ENCODE results near the gene B4GALT2.
A peak's percentile ranks its signal among the peaks of the same experiment; 100 is the strongest.

The B4GALT2 gene

GRCh38 chr1:44002165-44002564 lies 23.2 kb downstream of the B4GALT2 start:
- Histone ChIP-seq H2BK120ac (ENCODE audit: low read depth, low read length) (no peak overlapping the region), H2AFZ (ENCODE audit: low read depth, low read length) (no peak overlapping the region), H2AK5ac (ENCODE audit: low read length, severe bottlenecking) (no peak overlapping the region), H3K4me1 (ENCODE audit: control insufficient read depth, insufficient read depth, low read depth, low read length) (no peaks in the 10 kb centered on the region), H3K14ac (ENCODE audit: low read length in 2 of 2) (no peak overlapping the region), H2BK15ac (ENCODE audit: low read depth, poor library complexity, severe bottlenecking) (no peak overlapping the region), H4K91ac (ENCODE audit: low read length) (no peak overlapping the region), H3K27ac (ENCODE audit: low read length, poor library complexity, severe bottlenecking) (no peak overlapping the region), H2BK5ac (ENCODE audit: low read depth, low read length, poor library complexity, severe bottlenecking) (no peak overlapping the region), H3K9me3 (ENCODE audit: control insufficient read depth, low read length) (no peaks in the 10 kb centered on the region), H3K79me1 (replicated peaks; ENCODE audit: low read length, poor library complexity, severe bottlenecking) (no peaks in the 10 kb centered on the region), H4K8ac (ENCODE audit: low read length) (no peak overlapping the region), H3K23ac (ENCODE audit: low read length in 2 of 2) (no peak overlapping the region), H3K9ac (ENCODE audit: low read length) (no peak overlapping the region), H3K18ac (ENCODE audit: low read depth in 1 of 2, low read length in 2 of 2) (no peak overlapping the region), H3K4me2 (ENCODE audit: low read length, poor library complexity, severe bottlenecking) (no peak overlapping the region), H3K27me3 (ENCODE audit: control insufficient read depth in 1 of 2, insufficient read depth in 1 of 2, low read length in 2 of 2) (no peaks in the 10 kb centered on the region), H3K4me3 (ENCODE audit: insufficient read depth in 1 of 2, low read depth in 1 of 2, low read length in 2 of 2) (no peak overlapping the region), H3K4ac (ENCODE audit: low read depth in 1 of 2, low read length in 2 of 2) (no peak overlapping the region), H3K36me3 (ENCODE audit: control insufficient read depth in 1 of 2, insufficient read depth in 2 of 2, low read depth in 1 of 2, low read length in 2 of 2) (peaks cover 0 to 48% of the 10 kb centered on the region in 2 experiments), H2BK12ac (ENCODE audit: low read length in 2 of 2) (no peak overlapping the region)
- 97% methylated on average over 8 of the region's 8 CpGs for WGBS
- DNase-seq = no peak

- no peaks in the 10 kb centered on the region for H3K9me3 ChIP-seq (ENCODE audit: control insufficient read depth, low read length)
- no peaks in the 10 kb centered on the region for H3K4me1 ChIP-seq (ENCODE audit: control insufficient read depth, insufficient read depth, low read depth, low read length)
- WGBS = 90% methylated on average over 13 of the region's 14 CpGs
- no peak overlapping the region for H4K8ac ChIP-seq (ENCODE audit: low read length)
- H3K27ac ChIP-seq (ENCODE audit: low read length, poor library complexity, severe bottlenecking) = no peak overlapping the region
- peaks cover 0 to 43% of the 10 kb centered on the region in 2 experiments for H3K36me3 ChIP-seq (ENCODE audit: control insufficient read depth in 1 of 2, insufficient read depth in 2 of 2, low read depth in 1 of 2, low read length in 2 of 2)
- H3K18ac ChIP-seq (ENCODE audit: low read depth in 1 of 2, low read length in 2 of 2) = no peak overlapping the region
- H3K4ac ChIP-seq (ENCODE audit: low read depth in 1 of 2, low read length in 2 of 2) = no peak overlapping the region
- H3K4me2 ChIP-seq (ENCODE audit: low read length, poor library complexity, severe bottlenecking) = no peak overlapping the region
- no peak overlapping the region for H3K4me3 ChIP-seq (ENCODE audit: insufficient read depth in 1 of 2, low read depth in 1 of 2, low read length in 2 of 2)
- no peak overlapping the region for H2BK12ac ChIP-seq (ENCODE audit: low read length in 2 of 2)
- H3K23ac ChIP-seq (ENCODE audit: low read length in 2 of 2) = no peak overlapping the region
- H4K91ac ChIP-seq (ENCODE audit: low read length) = peak overlapping the region; percentile 5
- no peak overlapping the region for H2AK5ac ChIP-seq (ENCODE audit: low read length, severe bottlenecking)
- H2AFZ ChIP-seq (ENCODE audit: low read depth, low read length) = no peak overlapping the region
- no peak overlapping the region for H3K14ac ChIP-seq (ENCODE audit: low read length in 2 of 2)
- no peaks in the 10 kb centered on the region for H3K79me1 ChIP-seq (replicated peaks; ENCODE audit: low read length, poor library complexity, severe bottlenecking)
- no peak overlapping the region for H2BK15ac ChIP-seq (ENCODE audit: low read depth, poor library complexity, severe bottlenecking)
- no peak overlapping the region for H2BK5ac ChIP-seq (ENCODE audit: low read depth, low read length, poor library complexity, severe bottlenecking)
- no peaks in the 10 kb centered on the region for H3K27me3 ChIP-seq (ENCODE audit: control insufficient read depth in 1 of 2, insufficient read depth in 1 of 2, low read length in 2 of 2)
- no peak for DNase-seq
- no peak overlapping the region for H3K9ac ChIP-seq (ENCODE audit: low read length)
- H2BK120ac ChIP-seq (ENCODE audit: low read depth, low read length) = no peak overlapping the region
Observed at GRCh38 chr1:44002606-44003157, 23.7 kb downstream of the B4GALT2 start.

GRCh38 chr1:44008259-44008658 lies 29.2 kb downstream of the B4GALT2 start:
- H2BK5ac ChIP-seq (ENCODE audit: low read depth, low read length, poor library complexity, severe bottlenecking) = no peak overlapping the region
- H2BK12ac ChIP-seq (ENCODE audit: low read length in 2 of 2) = no peak overlapping the region
- no peak overlapping the region for H3K4ac ChIP-seq (ENCODE audit: low read depth in 1 of 2, low read length in 2 of 2)
- no peak overlapping the region for H3K4me3 ChIP-seq (ENCODE audit: insufficient read depth in 1 of 2, low read depth in 1 of 2, low read length in 2 of 2)
- H3K4me2 ChIP-seq (ENCODE audit: low read length, poor library complexity, severe bottlenecking) = no peak overlapping the region
- H3K14ac ChIP-seq (ENCODE audit: low read length in 2 of 2) = no peak overlapping the region
- no peak overlapping the region for H4K8ac ChIP-seq (ENCODE audit: low read length)
- no CpG with 5 or more reads among the region's 12 CpGs for WGBS
- no peaks in the 10 kb centered on the region for H3K27me3 ChIP-seq (ENCODE audit: control insufficient read depth in 1 of 2, insufficient read depth in 1 of 2, low read length in 2 of 2)
- H3K36me3 ChIP-seq (ENCODE audit: control insufficient read depth in 1 of 2, insufficient read depth in 2 of 2, low read depth in 1 of 2, low read length in 2 of 2) = peaks cover 0 to 18% of the 10 kb centered on the region in 2 experiments
- H3K23ac ChIP-seq (ENCODE audit: low read length in 2 of 2) = peak overlapping the region in 1 of 2 experiments; percentile 42
- no peak overlapping the region for H3K9ac ChIP-seq (ENCODE audit: low read length)
- H3K4me1 ChIP-seq (ENCODE audit: control insufficient read depth, insufficient read depth, low read depth, low read length) = no peaks in the 10 kb centered on the region
- no peak overlapping the region for H3K27ac ChIP-seq (ENCODE audit: low read length, poor library complexity, severe bottlenecking)
- no peak overlapping the region for H2BK120ac ChIP-seq (ENCODE audit: low read depth, low read length)
- no peak overlapping the region for H2AFZ ChIP-seq (ENCODE audit: low read depth, low read length)
- no peak overlapping the region for H3K18ac ChIP-seq (ENCODE audit: low read depth in 1 of 2, low read length in 2 of 2)
- DNase-seq = no peak
- no peak overlapping the region for H2AK5ac ChIP-seq (ENCODE audit: low read length, severe bottlenecking)
- H3K9me3 ChIP-seq (ENCODE audit: control insufficient read depth, low read length) = no peaks in the 10 kb centered on the region
- no peaks in the 10 kb centered on the region for H3K79me1 ChIP-seq (replicated peaks; ENCODE audit: low read length, poor library complexity, severe bottlenecking)
- H4K91ac ChIP-seq (ENCODE audit: low read length) = no peak overlapping the region
- H2BK15ac ChIP-seq (ENCODE audit: low read depth, poor library complexity, severe bottlenecking) = no peak overlapping the region

- H3K23ac ChIP-seq (ENCODE audit: low read length in 2 of 2) = no peak overlapping the region
- no peak overlapping the region for H4K91ac ChIP-seq (ENCODE audit: low read length)
- no peak overlapping the region for H3K4ac ChIP-seq (ENCODE audit: low read depth in 1 of 2, low read length in 2 of 2)
- no peaks in the 10 kb centered on the region for H3K9me3 ChIP-seq (ENCODE audit: control insufficient read depth, low read length)
- H3K79me1 ChIP-seq (replicated peaks; ENCODE audit: low read length, poor library complexity, severe bottlenecking) = no peaks in the 10 kb centered on the region
- no peak overlapping the region for H2BK120ac ChIP-seq (ENCODE audit: low read depth, low read length)
- H3K9ac ChIP-seq (ENCODE audit: low read length) = no peak overlapping the region
- no peak overlapping the region for H2BK12ac ChIP-seq (ENCODE audit: low read length in 2 of 2)
- no peak overlapping the region for H3K18ac ChIP-seq (ENCODE audit: low read depth in 1 of 2, low read length in 2 of 2)
- no peak overlapping the region for H3K4me2 ChIP-seq (ENCODE audit: low read length, poor library complexity, severe bottlenecking)
- H3K27me3 ChIP-seq (ENCODE audit: control insufficient read depth in 1 of 2, insufficient read depth in 1 of 2, low read length in 2 of 2) = no peaks in the 10 kb centered on the region
- H3K4me1 ChIP-seq (ENCODE audit: control insufficient read depth, insufficient read depth, low read depth, low read length) = no peaks in the 10 kb centered on the region
- no peak overlapping the region for H3K27ac ChIP-seq (ENCODE audit: low read length, poor library complexity, severe bottlenecking)
- H2AK5ac ChIP-seq (ENCODE audit: low read length, severe bottlenecking) = no peak overlapping the region
- H3K4me3 ChIP-seq (ENCODE audit: insufficient read depth in 1 of 2, low read depth in 1 of 2, low read length in 2 of 2) = no peak overlapping the region
- no peak overlapping the region for H3K14ac ChIP-seq (ENCODE audit: low read length in 2 of 2)
- peaks cover 0 to 26% of the 10 kb centered on the region in 2 experiments for H3K36me3 ChIP-seq (ENCODE audit: control insufficient read depth in 1 of 2, insufficient read depth in 2 of 2, low read depth in 1 of 2, low read length in 2 of 2)
- no peak overlapping the region for H2AFZ ChIP-seq (ENCODE audit: low read depth, low read length)
- H2BK5ac ChIP-seq (ENCODE audit: low read depth, low read length, poor library complexity, severe bottlenecking) = no peak overlapping the region
- no peak overlapping the region for H2BK15ac ChIP-seq (ENCODE audit: low read depth, poor library complexity, severe bottlenecking)
- DNase-seq = no peak
- 94% methylated on average over 10 of the region's 11 CpGs for WGBS
- no peak overlapping the region for H4K8ac ChIP-seq (ENCODE audit: low read length)
Observed at GRCh38 chr1:44010935-44011471, 32.0 kb downstream of the B4GALT2 start.

Measured in mesenchymal stem cell (in vitro differentiated cells and primary cell).